Thoracic aorta (tissue), 2 donors: Measurements from ENCODE around the gene GLG1. TPM values are rescaled to one million over a fixed set of nuclear protein-coding genes. Genes with fewer than 3 reads are reported as not detected.

Experiments used
- ATAC-seq: fragments of 150-250 bp; one replicate; pipeline ENCODE4 v1.8.0; 2017; ENCODE audit warnings: low read depth; ENCODE audit not compliant: insufficient number of reproducible peaks, low FRiP score
- DNase-seq: peaks from one replicate; pipeline ENCODE4 v3.0.0-alpha.2; 2020; ENCODE audit warnings: low spot score
- H3K27ac ChIP-seq, 2 donors: fragments of 200-600 bp; sonication (generic); 1 replicate in 1 of 2; 2 replicates in 1 of 2; pipeline ENCODE4 v1.5.1; 2016; ENCODE audit warnings: mild to moderate bottlenecking in 2 of 2, moderate library complexity in 2 of 2
- H3K27me3 ChIP-seq: fragments of 200-600 bp; sonication (generic); replicated peaks from 2 replicates; pipeline ENCODE4 v1.6.0; 2016; ENCODE audit warnings: mild to moderate bottlenecking; ENCODE audit not compliant: insufficient read depth
- H3K36me3 ChIP-seq: fragments of 200-600 bp; sonication (generic); one replicate; pipeline ENCODE4 v1.5.1; 2016
- H3K4me1 ChIP-seq, 2 donors: fragments of 200-600 bp; sonication (generic); 1 replicate in 1 of 2; 2 replicates in 1 of 2; pipeline versions ENCODE4 v1.5.1 to v1.6.0; 2016; ENCODE audit warnings: low read depth in 2 of 2, mild to moderate bottlenecking in 1 of 2; ENCODE audit not compliant: control insufficient read depth in 1 of 2
- H3K4me3 ChIP-seq: fragments of 200-600 bp; sonication (generic); 2 replicates; pipeline ENCODE4 v1.5.1; 2016; ENCODE audit warnings: mild to moderate bottlenecking
- H3K9me3 ChIP-seq: fragments of 200-600 bp; sonication (generic); 2 replicates; pipeline ENCODE4 v1.5.1; 2016
- total RNA-seq, 2 donors: library from RNA; depleted of rRNA; stranded (reverse); fragments of >200 nt; gene quantifications; one replicate each; pipeline versions ENCODE4 v1.1.0 to v1.2.3, GENCODE V29; 2016
- TF ChIP-seq, protein P1 (sequence below): fragments of 200-600 bp; sonication (generic); IDR thresholded peaks from one replicate; pipeline ENCODE4 v1.5.1; 2019; ENCODE audit warnings: antibody characterized with exemption

GLG1 gene
- total RNA-seq, 2 donors from 2014 or later: 202 to 218 TPM

DNA sequence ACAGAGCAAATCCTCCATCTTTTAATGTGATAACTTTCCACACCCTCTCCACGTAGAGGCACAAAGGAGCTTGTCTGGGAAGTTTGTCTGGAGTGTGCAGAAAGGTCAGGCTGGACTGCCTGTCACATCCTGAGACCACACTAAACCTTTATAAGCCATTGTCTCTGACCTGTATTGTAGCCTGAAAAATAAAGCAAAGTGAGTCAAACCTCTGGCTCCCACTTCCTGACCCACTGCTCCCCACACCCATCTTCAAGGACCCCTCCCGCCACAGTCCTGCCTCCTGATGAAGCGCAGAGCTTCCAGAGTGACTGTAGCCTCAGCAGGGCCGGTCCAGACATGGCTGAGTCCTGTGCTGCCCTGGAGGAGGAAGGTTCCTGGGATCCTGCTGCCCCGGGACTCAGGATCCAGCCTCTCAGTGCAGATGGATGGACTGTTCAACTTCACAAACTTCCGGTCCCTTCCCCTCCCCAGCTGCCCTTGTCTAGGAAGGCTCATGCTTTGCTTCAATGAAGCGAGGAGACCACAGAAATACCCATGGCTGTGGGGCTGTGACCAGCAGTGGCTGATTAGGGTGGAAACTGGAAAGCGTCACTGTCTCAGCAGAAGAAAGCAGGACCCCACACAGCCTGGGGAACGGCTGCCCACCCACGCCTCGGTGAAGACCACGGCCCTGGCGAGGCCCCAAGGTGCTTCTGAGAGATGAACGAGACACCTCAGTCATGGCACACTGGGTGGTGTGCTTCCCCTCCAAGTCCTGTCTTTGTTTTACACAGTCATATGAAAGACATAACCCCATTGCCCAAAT is 154.8 kb downstream of the GLG1 start:
- TF ChIP-seq, protein P1, sequence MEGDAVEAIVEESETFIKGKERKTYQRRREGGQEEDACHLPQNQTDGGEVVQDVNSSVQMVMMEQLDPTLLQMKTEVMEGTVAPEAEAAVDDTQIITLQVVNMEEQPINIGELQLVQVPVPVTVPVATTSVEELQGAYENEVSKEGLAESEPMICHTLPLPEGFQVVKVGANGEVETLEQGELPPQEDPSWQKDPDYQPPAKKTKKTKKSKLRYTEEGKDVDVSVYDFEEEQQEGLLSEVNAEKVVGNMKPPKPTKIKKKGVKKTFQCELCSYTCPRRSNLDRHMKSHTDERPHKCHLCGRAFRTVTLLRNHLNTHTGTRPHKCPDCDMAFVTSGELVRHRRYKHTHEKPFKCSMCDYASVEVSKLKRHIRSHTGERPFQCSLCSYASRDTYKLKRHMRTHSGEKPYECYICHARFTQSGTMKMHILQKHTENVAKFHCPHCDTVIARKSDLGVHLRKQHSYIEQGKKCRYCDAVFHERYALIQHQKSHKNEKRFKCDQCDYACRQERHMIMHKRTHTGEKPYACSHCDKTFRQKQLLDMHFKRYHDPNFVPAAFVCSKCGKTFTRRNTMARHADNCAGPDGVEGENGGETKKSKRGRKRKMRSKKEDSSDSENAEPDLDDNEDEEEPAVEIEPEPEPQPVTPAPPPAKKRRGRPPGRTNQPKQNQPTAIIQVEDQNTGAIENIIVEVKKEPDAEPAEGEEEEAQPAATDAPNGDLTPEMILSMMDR: no peak
- Histone ChIP-seq H3K27ac (no peak overlapping the region), H3K4me3 (no peak overlapping the region), H3K27me3 (no peaks in the 10 kb centered on the region), H3K36me3 (peaks cover 24% of the 10 kb centered on the region), H3K9me3 (no peaks in the 10 kb centered on the region), H3K4me1 (peaks cover 8 to 19% of the 10 kb centered on the region in 2 donors)
- no peak for ATAC-seq
- no peak for DNase-seq

DNA sequence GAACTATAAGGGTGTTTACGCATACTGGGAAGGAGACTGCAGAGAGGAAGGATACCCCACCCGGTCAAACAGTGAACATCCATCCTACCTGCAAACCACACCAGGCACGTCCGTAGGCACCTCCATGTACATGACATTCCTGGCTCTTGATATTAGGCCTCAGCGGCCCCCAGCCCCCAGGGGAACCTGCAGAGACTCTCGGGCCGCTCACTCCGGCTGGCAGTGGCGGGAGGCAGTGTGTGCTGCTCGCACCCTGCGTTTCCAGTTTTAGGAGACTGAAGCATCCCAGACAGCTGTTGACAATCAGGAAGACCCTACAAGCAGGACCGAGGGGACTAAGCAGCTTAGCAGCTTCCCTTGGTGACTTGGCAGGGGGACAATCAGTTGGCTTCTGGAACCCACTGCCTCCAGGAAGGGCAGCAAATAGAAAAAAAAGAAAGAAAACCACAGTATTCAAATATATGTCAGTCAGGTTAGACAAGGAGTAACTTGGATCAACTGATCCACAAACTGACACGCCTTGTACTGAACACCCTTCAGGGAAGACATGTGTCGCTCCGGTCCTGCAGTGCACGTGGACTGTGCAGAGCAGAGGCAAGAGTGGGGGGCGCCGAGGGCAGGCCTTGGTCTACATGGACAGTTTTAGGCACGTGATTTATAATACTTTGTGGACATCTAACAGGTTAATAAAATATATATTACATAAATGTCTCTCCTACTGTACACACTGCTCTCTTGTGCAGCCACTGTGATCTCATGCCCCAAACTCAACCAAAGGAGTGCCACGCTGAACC is 155.8 kb downstream of the GLG1 start:
- Histone ChIP-seq H3K36me3 (peaks cover 18% of the 10 kb centered on the region), H3K4me3 (no peak overlapping the region), H3K9me3 (no peaks in the 10 kb centered on the region), H3K27ac (no peak overlapping the region), H3K27me3 (no peaks in the 10 kb centered on the region), H3K4me1 (peaks cover 8 to 19% of the 10 kb centered on the region in 2 donors)
- ATAC-seq (no peak), DNase-seq (no peak)
- TF ChIP-seq, protein P1: no peak

DNA sequence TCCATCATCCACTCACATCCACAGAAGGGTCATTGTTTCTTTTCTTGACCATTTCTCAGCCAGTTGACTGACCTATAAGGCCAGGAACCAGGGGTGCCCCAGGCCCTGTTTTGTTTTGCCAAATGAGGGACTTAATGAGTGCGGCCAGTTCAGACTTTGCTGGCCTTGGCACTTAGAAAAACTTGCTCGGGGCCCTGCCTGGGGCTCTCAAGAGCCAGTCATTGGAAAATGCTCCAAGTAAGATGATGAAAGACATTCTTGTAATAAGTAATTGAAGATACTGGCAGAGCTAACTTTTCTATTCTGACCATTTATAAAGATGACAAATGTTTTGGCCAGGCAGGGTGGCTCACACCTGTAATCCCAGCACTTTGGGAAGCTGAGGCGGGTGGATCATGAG is 156.7 kb downstream of the GLG1 start:
- Histone ChIP-seq H3K27ac (peak overlapping the region; percentile 65), H3K4me3 (no peak overlapping the region), H3K9me3 (no peaks in the 10 kb centered on the region), H3K36me3 (peaks cover 15% of the 10 kb centered on the region), H3K4me1 (peaks cover 8 to 19% of the 10 kb centered on the region in 2 donors), H3K27me3 (no peaks in the 10 kb centered on the region)
- TF ChIP-seq, protein P1: no peak
- ATAC-seq: no peak
- no peak for DNase-seq

DNA sequence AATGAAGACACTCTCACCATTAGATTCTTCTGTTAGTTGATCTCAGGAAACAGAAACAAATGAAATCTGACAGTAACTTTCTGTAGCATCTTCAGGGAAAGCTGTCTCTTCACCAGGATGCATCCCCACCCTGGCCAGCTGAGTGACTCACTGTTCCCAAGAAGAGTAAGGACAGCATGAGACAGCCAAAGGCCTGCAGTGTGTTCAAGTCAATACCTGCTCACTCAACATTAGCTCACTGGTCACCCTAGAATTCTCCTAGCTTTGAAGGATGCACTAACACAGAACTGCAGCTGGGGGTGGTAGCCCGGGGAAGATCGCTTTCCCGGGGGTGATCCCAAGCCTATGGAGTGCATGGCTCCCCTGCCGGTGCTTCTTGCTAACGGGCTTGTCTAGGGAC is 157.4 kb downstream of the GLG1 start:
- Histone ChIP-seq H3K4me3 (no peak overlapping the region), H3K27ac (peak overlapping the region; percentile 65), H3K9me3 (no peaks in the 10 kb centered on the region), H3K4me1 (peaks cover 8 to 19% of the 10 kb centered on the region in 2 donors), H3K36me3 (peaks cover 15% of the 10 kb centered on the region), H3K27me3 (no peaks in the 10 kb centered on the region)
- no peak for DNase-seq
- no peak for ATAC-seq
- TF ChIP-seq, protein P1: no peak

DNA sequence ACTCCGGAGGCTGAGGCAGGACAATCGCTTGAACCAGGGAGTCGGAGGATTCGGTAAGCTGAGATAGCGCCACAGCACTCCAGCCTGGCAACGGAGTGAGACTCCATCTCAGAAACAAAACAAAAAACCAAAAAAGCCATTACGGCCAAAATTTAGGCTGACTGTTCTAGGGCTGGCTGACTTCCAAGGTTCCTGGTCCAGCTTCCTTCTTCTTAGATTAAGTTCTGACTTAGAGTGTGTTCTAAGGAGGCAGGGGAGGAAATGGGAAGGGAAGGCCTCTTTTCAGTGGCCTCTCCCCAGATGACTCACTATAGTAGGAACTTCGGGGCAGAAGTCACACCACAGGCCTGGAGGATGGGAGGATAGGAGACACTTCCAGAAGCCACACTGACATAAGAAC is 157.9 kb downstream of the GLG1 start:
- H3K36me3 ChIP-seq: peaks cover 15% of the 10 kb centered on the region
- DNase-seq: peak; percentile 18

More for the DNA sequence above, 157.9 kb downstream of the GLG1 start:
- ATAC-seq: peak; percentile 84
- no peaks in the 10 kb centered on the region for H3K27me3 ChIP-seq
- H3K4me1 ChIP-seq: peaks cover 8 to 19% of the 10 kb centered on the region in 2 donors
- H3K9me3 ChIP-seq: no peaks in the 10 kb centered on the region
- H3K4me3 ChIP-seq: no peak overlapping the region
- TF ChIP-seq, protein P1: no peak
- peak overlapping the region; percentile 65 for H3K27ac ChIP-seq
